ENCODE measurements around the gene GLUD1.
A peak's percentile ranks its signal among the peaks of the same experiment; 100 is the strongest.
"Not testable (repeated sequence)": the region's sequence is repeated elsewhere in the genome, so short reads cannot be mapped to it uniquely, and the experiment has no call there.

The GLUD1 gene

GRCh38 chr10:87089746-87090145, 4.9 kb downstream of the GLUD1 start:
- DNase-seq (ENCODE audit: low spot score): no peak

GRCh38 chr10:87085537-87085936, 9.1 kb downstream of the GLUD1 start:
- DNase-seq (ENCODE audit: low spot score): no peak

GRCh38 chr10:87084291-87084782, 10.3 kb downstream of the GLUD1 start:
- DNase-seq (ENCODE audit: low spot score): not testable (repeated sequence)

GRCh38 chr10:87083576-87084290, 10.9 kb downstream of the GLUD1 start:
- not testable (repeated sequence) for DNase-seq (ENCODE audit: low spot score)

- DNase-seq (ENCODE audit: low spot score): not testable (repeated sequence)
These were observed 12.4 kb downstream of the GLUD1 start for GRCh38 chr10:87082219-87082618.

GRCh38 chr10:87081574-87081973, 13.1 kb downstream of the GLUD1 start:
- DNase-seq (ENCODE audit: low spot score): not testable (repeated sequence)

GRCh38 chr10:87080621-87081020, 14.0 kb downstream of the GLUD1 start:
- not testable (repeated sequence) for DNase-seq (ENCODE audit: low spot score)

GRCh38 chr10:87079106-87079836, 15.4 kb downstream of the GLUD1 start:
- no peak for DNase-seq (ENCODE audit: low spot score)

GRCh38 chr10:87076421-87076820, 18.2 kb downstream of the GLUD1 start:
- not testable (repeated sequence) for DNase-seq (ENCODE audit: low spot score)

- DNase-seq (ENCODE audit: low spot score): no peak
These were observed 22.2 kb downstream of the GLUD1 start for GRCh38 chr10:87072449-87072848.

- DNase-seq (ENCODE audit: low spot score): no peak
These were observed 26.4 kb downstream of the GLUD1 start for GRCh38 chr10:87068281-87068680.

- DNase-seq (ENCODE audit: low spot score): no peak
These were observed 27.8 kb downstream of the GLUD1 start for GRCh38 chr10:87066865-87067264.

GRCh38 chr10:87066178-87066577, 28.5 kb downstream of the GLUD1 start:
- no peak for DNase-seq (ENCODE audit: low spot score)

- DNase-seq (ENCODE audit: low spot score): peak; percentile 16
These were observed 30.0 kb downstream of the GLUD1 start for GRCh38 chr10:87064651-87065050.

- DNase-seq (ENCODE audit: low spot score): no peak
These were observed 34.2 kb downstream of the GLUD1 start for GRCh38 chr10:87060280-87060928.

- DNase-seq (ENCODE audit: low spot score): no peak
These were observed 35.2 kb downstream of the GLUD1 start for GRCh38 chr10:87059401-87059800.

- DNase-seq (ENCODE audit: low spot score): peak; percentile 18
These were observed 36.5 kb downstream of the GLUD1 start for GRCh38 chr10:87058171-87058570.

GRCh38 chr10:87054373-87055295, 40.0 kb downstream of the GLUD1 start:
- no peak for DNase-seq (ENCODE audit: low spot score)

- no peak for DNase-seq (ENCODE audit: low spot score)
These were observed 41.0 kb downstream of the GLUD1 start for GRCh38 chr10:87053577-87054181.

GRCh38 chr10:87053111-87053510, 41.5 kb downstream of the GLUD1 start:
- DNase-seq (ENCODE audit: low spot score): peak; percentile 30

GRCh38 chr10:87045434-87045938, 49.2 kb downstream of the GLUD1 start:
- no peak for DNase-seq (ENCODE audit: low spot score)

All from cerebellar cortex (tissue), 1 donor.